HCT116 (cell line): ENCODE measurements around the gene SLCO4A1. TPM values are rescaled to one million over a fixed set of nuclear protein-coding genes. Genes with fewer than 3 reads are reported as not detected.

Experiments used
- ATAC-seq: fragments of 200-7000 bp; cut with Tn5 transposase; 2 replicates; pipeline ENCODE4 v1.9.1; 2020; ENCODE audit warnings: mild to moderate bottlenecking, moderate library complexity
- BruUV-seq: library from RNA; stranded (reverse); fragments of 400-500 nt; replicated peaks from 2 replicates; lab custom pipeline; 2021; lab: Mats Ljungman, UMichigan
- CTCF ChIA-PET: fragments of 300-600 bp; sonication (Branson Sonifier 250); formaldehyde crosslinking; loops from one replicate; lab custom pipeline; 2021; ENCODE audit warnings: antibody characterized with exemption; lab: Charles Lee
- POLR2A ChIA-PET: fragments of 300-600, 350-600 bp; sonication (Branson Sonifier 250); formaldehyde crosslinking; loops from one replicate; lab custom pipeline; 2021; ENCODE audit warnings: antibody characterized with exemption; lab: Charles Lee
- RAD21 ChIA-PET, 2 experiments: fragments of 300-600 bp; sonication (Branson Sonifier 250); formaldehyde crosslinking; loops; one replicate each; lab custom pipeline; 2023; ENCODE audit warnings: low total read pairs in 2 of 2; ENCODE audit not compliant: uncharacterized antibody in 2 of 2, unreplicated experiment in 2 of 2, low non-redundant PET in 1 of 2; lab: Charles Lee
- DNase-seq: peaks from one replicate; pipeline ENCODE4 v3.0.0-alpha.2; 2010; ENCODE audit warnings: low read depth, low spot score
- H2AFZ ChIP-seq: fragments of 200-600 bp; shearing (Covaris generic), sonication (generic); 2 replicates; pipeline ENCODE4 v1.6.1; 2017; ENCODE audit warnings: low read depth, mixed run types, mixed read lengths, antibody characterized with exemption, low read length; ENCODE audit not compliant: poor library complexity, severe bottlenecking
- H3K27ac ChIP-seq: 2 replicates; pipeline ENCODE4 v1.5.1; 2012; ENCODE audit warnings: low read depth, low read length
- H3K27me3 ChIP-seq: fragments of 200-600 bp; sonication (generic); 2 replicates; pipeline ENCODE4 v1.6.1; 2016; ENCODE audit warnings: mixed run types, low read length, mixed read lengths; ENCODE audit not compliant: insufficient read depth
- H3K36me3 ChIP-seq, 2 experiments: fragments of 200-500 bp in 1 of 2; fragments of 200-600 bp in 1 of 2; sonication (Bioruptor generic) in 1 of 2; sonication (generic) in 1 of 2; 2 replicates each; pipeline versions ENCODE4 v1.5.1 to v1.6.1; 2014 to 2016; ENCODE audit warnings: low read length in 2 of 2, inconsistent platforms in 1 of 2, mixed read lengths in 1 of 2, mixed run types in 1 of 2; ENCODE audit not compliant: insufficient read depth in 2 of 2, control insufficient read depth in 1 of 2
- H3K4me1 ChIP-seq, 2 experiments: fragments of 200-600 bp in 1 of 2; sonication (generic) in 1 of 2; 2 replicates each; pipeline versions ENCODE4 v1.5.1 to v1.6.1; 2012 to 2017; ENCODE audit warnings: low read length in 2 of 2, inconsistent platforms in 1 of 2, mild to moderate bottlenecking in 1 of 2, mixed read lengths in 1 of 2, mixed run types in 1 of 2, moderate library complexity in 1 of 2; ENCODE audit not compliant: insufficient read depth in 2 of 2, control insufficient read depth in 1 of 2
- H3K4me2 ChIP-seq: fragments of 200-600 bp; sonication (generic); 2 replicates; pipeline ENCODE4 v1.6.1; 2017; ENCODE audit warnings: mixed run types, low read length, mixed read lengths
- H3K4me3 ChIP-seq, 2 experiments: fragments of 200-600 bp in 1 of 2; sonication (generic) in 1 of 2; replicated peaks in 1 of 2; 2 replicates each; pipeline ENCODE4 v1.5.1; 2011 to 2016; ENCODE audit warnings: low read length in 2 of 2, control low read depth in 1 of 2, low read depth in 1 of 2, mild to moderate bottlenecking in 1 of 2, mixed read lengths in 1 of 2, mixed run types in 1 of 2
- H3K79me2 ChIP-seq: fragments of 200-600 bp; sonication (generic); 2 replicates; pipeline ENCODE4 v1.6.1; 2017; ENCODE audit warnings: mild to moderate bottlenecking, mixed run types, low read length, moderate library complexity, mixed read lengths; ENCODE audit not compliant: insufficient read depth
- H3K9ac ChIP-seq: fragments of 200-600 bp; sonication (generic); 2 replicates; pipeline ENCODE4 v1.6.1; 2016; ENCODE audit warnings: low read length, mixed read lengths
- H3K9me2 ChIP-seq: fragments of 200-600 bp; sonication (generic), shearing (Covaris generic); 2 replicates; pipeline ENCODE4 v1.6.1; 2017; ENCODE audit warnings: mixed run types, mild to moderate bottlenecking, moderate library complexity; ENCODE audit not compliant: insufficient read depth
- H3K9me3 ChIP-seq, 2 experiments: fragments of 200-500 bp in 1 of 2; fragments of 200-600 bp in 1 of 2; sonication (Bioruptor generic) in 1 of 2; sonication (generic) in 1 of 2; 2 replicates each; pipeline ENCODE4 v1.6.1; 2014 to 2017; ENCODE audit warnings: low read length in 2 of 2, mixed read lengths in 2 of 2, inconsistent platforms in 1 of 2, low read depth in 1 of 2, mild to moderate bottlenecking in 1 of 2, mixed run types in 1 of 2, moderate library complexity in 1 of 2; ENCODE audit not compliant: control insufficient read depth in 1 of 2, insufficient read depth in 1 of 2
- H4K20me1 ChIP-seq: fragments of 200-600 bp; sonication (generic), shearing (Covaris generic); 2 replicates; pipeline ENCODE4 v1.6.1; 2017; ENCODE audit warnings: mixed run types, mild to moderate bottlenecking, moderate library complexity; ENCODE audit not compliant: insufficient read depth
- CEBPB ChIP-seq: IDR thresholded peaks from 2 replicates; pipeline ENCODE4 v1.6.1; 2012; ENCODE audit warnings: low read depth
- EGR1 ChIP-seq: IDR thresholded peaks from 2 replicates; pipeline ENCODE4 v1.6.1; 2012; ENCODE audit warnings: low read depth
- MAX ChIP-seq: IDR thresholded peaks from 2 replicates; pipeline ENCODE4 v1.6.1; 2012
- POLR2A ChIP-seq: IDR thresholded peaks from 2 replicates; pipeline ENCODE4 v1.7.0; 2011; ENCODE audit warnings: borderline replicate concordance; ENCODE audit not compliant: insufficient read depth, insufficient read length; ENCODE audit errors: extremely low read depth
- POLR2AphosphoS5 ChIP-seq: IDR thresholded peaks from 2 replicates; pipeline ENCODE4 v1.6.1; 2011; ENCODE audit warnings: mild to moderate bottlenecking, low read depth, low read length, moderate library complexity
- SP1 ChIP-seq: IDR thresholded peaks from 2 replicates; pipeline ENCODE4 v1.6.1; 2012; ENCODE audit warnings: low read depth
- TCF7L2 ChIP-seq: IDR thresholded peaks from 2 replicates; pipeline ENCODE4 v1.7.0; 2011; ENCODE audit warnings: borderline replicate concordance, inconsistent platforms; ENCODE audit not compliant: insufficient read depth, insufficient read length; ENCODE audit errors: extremely low read depth
- ZNF274 ChIP-seq: fragments of 200-500 bp; sonication (Bioruptor generic); IDR thresholded peaks from 2 replicates; pipeline ENCODE4 v1.6.1; 2014; ENCODE audit warnings: mild to moderate bottlenecking, low read depth, low read length, inconsistent platforms
- intact Hi-C: fragments of 100-400 bp; cut with micrococcal nuclease; formaldehyde crosslinking; loops from 2 replicates; pipeline ENCODE4 v1.10.0; 2022
- total RNA-seq: library from RNA; stranded (reverse); gene quantifications from one replicate; pipeline ENCODE4 v1.2.1, GENCODE V29; 2021; ENCODE audit not compliant: unreplicated experiment
- TF ChIP-seq, protein P1 (sequence below): IDR thresholded peaks from 2 replicates; pipeline ENCODE4 v1.6.1; 2011; ENCODE audit warnings: mild to moderate bottlenecking, low read length, moderate library complexity; ENCODE audit not compliant: insufficient replicate concordance; ENCODE audit errors: extremely low read depth
- TF ChIP-seq, protein P2 (sequence below): IDR thresholded peaks from 2 replicates; pipeline ENCODE4 v1.6.1; 2012

Gene SLCO4A1
- total RNA-seq, 1 experiment from 2014 or later: 107 TPM

- H4K20me1 ChIP-seq: no peaks in the 10 kb centered on the region
- BruUV-seq: no TSS peak
- H3K9me2 ChIP-seq: no peaks in the 10 kb centered on the region
- no peak for DNase-seq
- intact Hi-C loops: no loop called here
- ChIA-PET CTCF (no interaction called here), RAD21 (no interaction called here), POLR2A (interaction anchor here (1.0 kb wide), 1 partner anchor 10 kb away, joined by 3 read pairs; no protein-coding TSS in a partner anchor)
- no peak overlapping the region for H3K4me3 ChIP-seq
- H3K79me2 ChIP-seq: no peaks in the 10 kb centered on the region
- H3K36me3 ChIP-seq: no peaks in the 10 kb centered on the region
- no peak overlapping the region for H3K27ac ChIP-seq
- ATAC-seq: no peak; the same call in 1 of the 2 replicates
- no peak overlapping the region for H3K4me2 ChIP-seq
- no peak overlapping the region for H3K9ac ChIP-seq
- H3K27me3 ChIP-seq: no peaks in the 10 kb centered on the region
- no peaks in the 10 kb centered on the region for H3K9me3 ChIP-seq
- H3K4me1 ChIP-seq: peaks cover 0 to 4% of the 10 kb centered on the region in 2 experiments; a peak in 1 of 4 replicates
- H2AFZ ChIP-seq: no peak overlapping the region
- no peak for TF ChIP-seq POLR2AphosphoS5
- TF ChIP-seq TCF7L2: no peak
- TF ChIP-seq POLR2A: no peak
- TF ChIP-seq, protein P1, sequence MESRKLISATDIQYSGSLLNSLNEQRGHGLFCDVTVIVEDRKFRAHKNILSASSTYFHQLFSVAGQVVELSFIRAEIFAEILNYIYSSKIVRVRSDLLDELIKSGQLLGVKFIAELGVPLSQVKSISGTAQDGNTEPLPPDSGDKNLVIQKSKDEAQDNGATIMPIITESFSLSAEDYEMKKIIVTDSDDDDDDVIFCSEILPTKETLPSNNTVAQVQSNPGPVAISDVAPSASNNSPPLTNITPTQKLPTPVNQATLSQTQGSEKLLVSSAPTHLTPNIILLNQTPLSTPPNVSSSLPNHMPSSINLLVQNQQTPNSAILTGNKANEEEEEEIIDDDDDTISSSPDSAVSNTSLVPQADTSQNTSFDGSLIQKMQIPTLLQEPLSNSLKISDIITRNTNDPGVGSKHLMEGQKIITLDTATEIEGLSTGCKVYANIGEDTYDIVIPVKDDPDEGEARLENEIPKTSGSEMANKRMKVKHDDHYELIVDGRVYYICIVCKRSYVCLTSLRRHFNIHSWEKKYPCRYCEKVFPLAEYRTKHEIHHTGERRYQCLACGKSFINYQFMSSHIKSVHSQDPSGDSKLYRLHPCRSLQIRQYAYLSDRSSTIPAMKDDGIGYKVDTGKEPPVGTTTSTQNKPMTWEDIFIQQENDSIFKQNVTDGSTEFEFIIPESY: no peak
- no peak for TF ChIP-seq ZNF274
Observed at GRCh38 chr20:62634330-62634967, 7.9 kb upstream of the SLCO4A1 start.

DNA sequence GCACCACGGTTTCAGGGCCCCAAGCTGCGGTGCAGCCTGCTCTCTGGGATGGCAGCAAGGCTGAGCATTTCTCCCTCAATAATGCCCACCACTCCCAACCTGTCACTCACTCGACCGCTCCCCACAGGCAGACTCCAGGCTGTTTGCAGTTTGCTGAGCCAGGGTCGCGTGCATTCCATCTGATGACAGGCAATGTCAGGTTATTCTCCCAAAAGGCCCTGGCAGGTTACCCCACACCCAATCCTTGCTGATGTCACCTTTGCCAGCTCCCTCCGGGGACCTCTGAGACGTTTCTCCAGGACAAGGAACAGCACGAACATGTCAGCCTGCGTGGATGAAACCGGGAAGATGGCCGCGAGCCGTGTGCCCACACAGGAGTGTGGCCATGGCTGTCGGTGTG lies 7.1 kb upstream of the SLCO4A1 start:
- no peak overlapping the region for H3K9ac ChIP-seq
- H3K9me2 ChIP-seq: no peaks in the 10 kb centered on the region
- no peak overlapping the region for H3K4me2 ChIP-seq
- no peak overlapping the region for H3K27ac ChIP-seq
- H3K27me3 ChIP-seq: no peaks in the 10 kb centered on the region
- no peaks in the 10 kb centered on the region for H3K79me2 ChIP-seq
- H3K36me3 ChIP-seq: no peaks in the 10 kb centered on the region
- POLR2A ChIA-PET: no interaction called here
- no peak overlapping the region for H2AFZ ChIP-seq
- no TSS peak for BruUV-seq
- no peak for TF ChIP-seq POLR2AphosphoS5
- no peak for TF ChIP-seq CEBPB
- no peak for TF ChIP-seq EGR1
- no peak for TF ChIP-seq POLR2A
- TF ChIP-seq, protein P2, sequence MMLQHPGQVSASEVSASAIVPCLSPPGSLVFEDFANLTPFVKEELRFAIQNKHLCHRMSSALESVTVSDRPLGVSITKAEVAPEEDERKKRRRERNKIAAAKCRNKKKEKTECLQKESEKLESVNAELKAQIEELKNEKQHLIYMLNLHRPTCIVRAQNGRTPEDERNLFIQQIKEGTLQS: no peak
- no peak for TF ChIP-seq MAX
- TF ChIP-seq SP1: no peak
- H4K20me1 ChIP-seq: no peaks in the 10 kb centered on the region
- peaks cover 0 to 4% of the 10 kb centered on the region in 2 experiments; a peak in 1 of 4 replicates for H3K4me1 ChIP-seq
- intact Hi-C loops: no loop called here
- ATAC-seq: no peak
- CTCF ChIA-PET: no interaction called here
- DNase-seq: no peak
- no peaks in the 10 kb centered on the region for H3K9me3 ChIP-seq
- RAD21 ChIA-PET: no interaction called here
- H3K4me3 ChIP-seq: no peak overlapping the region
